Uterus (tissue), 2 donors: ENCODE results near the gene IRF7.

Experiments
- CTCF ChIP-seq, 4 experiments: fragments of 200-600 bp in 2 of 4; fragments of 450-650 bp in 2 of 4; sonication (generic) in 2 of 4; IDR thresholded peaks; one replicate each; pipeline ENCODE4 v1.5.1; 2016 to 2019; ENCODE audit warnings: antibody characterized with exemption in 4 of 4, mild to moderate bottlenecking in 2 of 4, moderate library complexity in 1 of 4
- POLR2A ChIP-seq, 2 donors: fragments of 450-650 bp; IDR thresholded peaks; one replicate each; pipeline ENCODE4 v1.6.1; 2016; ENCODE audit warnings: antibody characterized with exemption in 2 of 2, mild to moderate bottlenecking in 1 of 2, moderate library complexity in 1 of 2

- TF ChIP-seq POLR2A (IDR thresholded peaks at IDR 0.05) (no peak), CTCF (IDR thresholded peaks at IDR 0.05) (no peak)
These were observed 887 bp downstream of the IRF7 start for GRCh38 chr11:614623-615503.
